Left renal pelvis (tissue), 4 donors: Measurements from ENCODE around the gene MTCP1. TPM values are rescaled to one million over a fixed set of nuclear protein-coding genes. Genes with fewer than 3 reads are reported as not detected.

Experiments used
- DNase-seq, 4 donors: peaks; one replicate each; pipeline ENCODE4 v3.0.0-alpha.2; 2013; ENCODE audit warnings: low read depth in 4 of 4, low spot score in 3 of 4
- polyA plus RNA-seq, 4 donors: library from polyadenylated mRNA; unstranded; fragments of 120-200 nt; gene quantifications; one replicate each; pipeline ENCODE4 v1.2.1, GENCODE V29; 2013; ENCODE audit not compliant: insufficient read length in 4 of 4

Gene MTCP1
- polyA plus RNA-seq, 4 donors, result 15.1 to 29.1 (median 20.0) TPM

GRCh38 chrX:155055494-155055893, 15.4 kb downstream of the MTCP1 start:
- DNase-seq, result no peak

- DNase-seq, result no peak
Measured at GRCh38 chrX:155054255-155054654, 16.7 kb downstream of the MTCP1 start.

- no peak for DNase-seq
Measured at GRCh38 chrX:155053656-155054055, 17.3 kb downstream of the MTCP1 start.

- DNase-seq, result no peak
Measured at GRCh38 chrX:155052738-155053498, 18.0 kb downstream of the MTCP1 start.

GRCh38 chrX:155048977-155049619, 21.8 kb downstream of the MTCP1 start:
- DNase-seq, result no peak

- DNase-seq, result no peak
Measured at GRCh38 chrX:155046811-155047528, 24.0 kb downstream of the MTCP1 start.

- no peak for DNase-seq
Measured at GRCh38 chrX:155046129-155046810, 24.7 kb downstream of the MTCP1 start.

- no peak for DNase-seq
Measured at GRCh38 chrX:155035688-155036087, 35.2 kb downstream of the MTCP1 start.

GRCh38 chrX:155031657-155032056, 39.3 kb downstream of the MTCP1 start:
- DNase-seq, result no peak

- DNase-seq, result no peak
Measured at GRCh38 chrX:155028877-155029291, 42.1 kb downstream of the MTCP1 start.

GRCh38 chrX:155028129-155028528, 42.8 kb downstream of the MTCP1 start:
- DNase-seq, result no peak

- DNase-seq, result peak in 1 of 4 donors; percentile 25
Measured at GRCh38 chrX:155027509-155028066, 43.3 kb downstream of the MTCP1 start.

GRCh38 chrX:155026727-155027508, 44.0 kb downstream of the MTCP1 start, which contains the start of gene FUNDC2:
Gene FUNDC2, plus strand, starts transcription at chrX:155026844. Its CDS starts 95 bp downstream, at chrX:155026939.
- DNase-seq, result peak; percentile 66 to 83 (median 74)

- no peak for DNase-seq
Measured at GRCh38 chrX:155026420-155026726, 44.6 kb downstream of the MTCP1 start.

- no peak for DNase-seq
Measured at GRCh38 chrX:155023907-155024833, 46.8 kb downstream of the MTCP1 start.

- DNase-seq, result no peak
Measured at GRCh38 chrX:155022585-155022984, 48.4 kb downstream of the MTCP1 start, which contains the start of gene F8. Gene F8, minus strand, starts transcription at chrX:155022723. Its CDS starts 171 bp downstream, at chrX:155022552.

GRCh38 chrX:155020591-155020990, 50.3 kb downstream of the MTCP1 start:
- DNase-seq, result no peak
